ENCODE data around the gene RLF.

Gene RLF

DNA sequence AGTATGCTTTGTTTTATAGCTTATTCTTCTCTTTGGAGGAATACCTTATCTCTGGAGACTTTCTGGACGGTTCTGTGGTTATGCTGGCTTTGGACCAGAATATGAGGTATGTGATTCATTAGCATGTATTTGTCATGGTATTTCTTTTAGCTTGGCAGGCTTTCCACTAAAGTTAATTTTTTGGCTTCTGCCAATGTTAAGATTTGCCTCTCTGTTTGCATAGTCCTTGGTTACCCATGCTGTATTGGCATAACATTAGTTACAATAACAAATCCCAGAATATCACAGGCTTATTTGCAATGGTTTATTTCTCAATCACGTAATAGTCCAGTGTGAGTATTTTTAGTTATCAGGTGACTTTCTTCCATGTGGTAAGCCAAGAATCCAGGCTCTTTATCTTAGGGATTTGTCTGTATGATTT lies 106.6 kb downstream of the RLF start:
- Histone ChIP-seq H4K20me1 (ENCODE audit: insufficient read depth, low read length) (no peaks in the 10 kb centered on the region; the same call in 1 of the 2 replicates), H3K36me3 (ENCODE audit: insufficient read depth, low read length) (peaks cover 92% of the 10 kb centered on the region), H3K4me1 (ENCODE audit: insufficient read depth, low read length) (peaks cover 5% of the 10 kb centered on the region; the same call in 1 of the 2 replicates), H3K27me3 (ENCODE audit: insufficient read depth, low read length, poor library complexity) (no peaks in the 10 kb centered on the region), H2AFZ (ENCODE audit: low read depth, low read length) (no peak overlapping the region), H3K9me3 (ENCODE audit: insufficient read depth, low read length, severe bottlenecking) (no peaks in the 10 kb centered on the region), H3K9ac (ENCODE audit: low read depth, low read length) (no peak overlapping the region), H3K27ac (ENCODE audit: low read length) (no peak overlapping the region), H3K4me3 (ENCODE audit: low read depth in 1 of 2, low read length in 2 of 2) (no peak overlapping the region), H3K4me2 (ENCODE audit: insufficient read depth, low read length) (no peak overlapping the region), H3K79me2 (ENCODE audit: insufficient read depth, low read length) (peaks cover 35% of the 10 kb centered on the region)
- ATAC-seq (ENCODE audit: insufficient read depth, low read depth): no peak
- TF ChIP-seq, protein P1, sequence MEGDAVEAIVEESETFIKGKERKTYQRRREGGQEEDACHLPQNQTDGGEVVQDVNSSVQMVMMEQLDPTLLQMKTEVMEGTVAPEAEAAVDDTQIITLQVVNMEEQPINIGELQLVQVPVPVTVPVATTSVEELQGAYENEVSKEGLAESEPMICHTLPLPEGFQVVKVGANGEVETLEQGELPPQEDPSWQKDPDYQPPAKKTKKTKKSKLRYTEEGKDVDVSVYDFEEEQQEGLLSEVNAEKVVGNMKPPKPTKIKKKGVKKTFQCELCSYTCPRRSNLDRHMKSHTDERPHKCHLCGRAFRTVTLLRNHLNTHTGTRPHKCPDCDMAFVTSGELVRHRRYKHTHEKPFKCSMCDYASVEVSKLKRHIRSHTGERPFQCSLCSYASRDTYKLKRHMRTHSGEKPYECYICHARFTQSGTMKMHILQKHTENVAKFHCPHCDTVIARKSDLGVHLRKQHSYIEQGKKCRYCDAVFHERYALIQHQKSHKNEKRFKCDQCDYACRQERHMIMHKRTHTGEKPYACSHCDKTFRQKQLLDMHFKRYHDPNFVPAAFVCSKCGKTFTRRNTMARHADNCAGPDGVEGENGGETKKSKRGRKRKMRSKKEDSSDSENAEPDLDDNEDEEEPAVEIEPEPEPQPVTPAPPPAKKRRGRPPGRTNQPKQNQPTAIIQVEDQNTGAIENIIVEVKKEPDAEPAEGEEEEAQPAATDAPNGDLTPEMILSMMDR (IDR thresholded peaks at IDR 0.05; ENCODE audit: borderline replicate concordance, extremely low read depth, low read length, poor library complexity, severe bottlenecking): no peak
- TF ChIP-seq EZH2 (IDR thresholded peaks at IDR 0.05; ENCODE audit: borderline replicate concordance, low read depth, low read length, severe bottlenecking): no peak
- DNase-seq: no peak

DNA sequence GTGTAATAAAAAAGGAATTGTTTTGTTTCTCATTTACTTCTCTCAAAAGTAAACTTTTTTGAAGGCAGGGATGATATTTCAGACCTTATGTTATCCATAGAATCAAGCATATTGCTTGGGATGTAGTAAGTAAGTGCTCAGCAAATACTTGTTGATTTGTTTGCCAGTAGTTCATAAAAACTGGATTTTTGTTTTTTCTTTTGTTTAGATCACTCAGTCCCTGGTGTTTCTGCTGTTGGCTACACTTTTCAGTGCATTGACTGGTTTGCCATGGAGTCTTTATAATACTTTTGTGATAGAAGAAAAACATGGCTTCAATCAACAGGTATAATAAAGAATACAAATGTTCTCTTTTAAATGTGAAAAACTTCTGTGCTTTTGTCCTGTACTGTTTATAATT lies 107.0 kb downstream of the RLF start:
- H3K27ac ChIP-seq (ENCODE audit: low read length): no peak overlapping the region
- peaks cover 1% of the 10 kb centered on the region; the same call in 1 of the 2 replicates for H3K4me1 ChIP-seq (ENCODE audit: insufficient read depth, low read length)
- H3K9me3 ChIP-seq (ENCODE audit: insufficient read depth, low read length, severe bottlenecking): no peaks in the 10 kb centered on the region
- no peaks in the 10 kb centered on the region for H3K27me3 ChIP-seq (ENCODE audit: insufficient read depth, low read length, poor library complexity)
- TF ChIP-seq EZH2 (IDR thresholded peaks at IDR 0.05; ENCODE audit: borderline replicate concordance, low read depth, low read length, severe bottlenecking): no peak
- TF ChIP-seq, protein P1 (IDR thresholded peaks at IDR 0.05; ENCODE audit: borderline replicate concordance, extremely low read depth, low read length, poor library complexity, severe bottlenecking): no peak
- no peak overlapping the region for H3K9ac ChIP-seq (ENCODE audit: low read depth, low read length)
- H3K79me2 ChIP-seq (ENCODE audit: insufficient read depth, low read length): peaks cover 30% of the 10 kb centered on the region
- no peak overlapping the region for H2AFZ ChIP-seq (ENCODE audit: low read depth, low read length)
- no peak overlapping the region for H3K4me2 ChIP-seq (ENCODE audit: insufficient read depth, low read length)
- ATAC-seq (ENCODE audit: insufficient read depth, low read depth): no peak
- no peaks in the 10 kb centered on the region; the same call in 1 of the 2 replicates for H4K20me1 ChIP-seq (ENCODE audit: insufficient read depth, low read length)
- no peak overlapping the region for H3K4me3 ChIP-seq (ENCODE audit: low read depth in 1 of 2, low read length in 2 of 2)
- H3K36me3 ChIP-seq (ENCODE audit: insufficient read depth, low read length): peaks cover 91% of the 10 kb centered on the region
- DNase-seq: no peak

DNA sequence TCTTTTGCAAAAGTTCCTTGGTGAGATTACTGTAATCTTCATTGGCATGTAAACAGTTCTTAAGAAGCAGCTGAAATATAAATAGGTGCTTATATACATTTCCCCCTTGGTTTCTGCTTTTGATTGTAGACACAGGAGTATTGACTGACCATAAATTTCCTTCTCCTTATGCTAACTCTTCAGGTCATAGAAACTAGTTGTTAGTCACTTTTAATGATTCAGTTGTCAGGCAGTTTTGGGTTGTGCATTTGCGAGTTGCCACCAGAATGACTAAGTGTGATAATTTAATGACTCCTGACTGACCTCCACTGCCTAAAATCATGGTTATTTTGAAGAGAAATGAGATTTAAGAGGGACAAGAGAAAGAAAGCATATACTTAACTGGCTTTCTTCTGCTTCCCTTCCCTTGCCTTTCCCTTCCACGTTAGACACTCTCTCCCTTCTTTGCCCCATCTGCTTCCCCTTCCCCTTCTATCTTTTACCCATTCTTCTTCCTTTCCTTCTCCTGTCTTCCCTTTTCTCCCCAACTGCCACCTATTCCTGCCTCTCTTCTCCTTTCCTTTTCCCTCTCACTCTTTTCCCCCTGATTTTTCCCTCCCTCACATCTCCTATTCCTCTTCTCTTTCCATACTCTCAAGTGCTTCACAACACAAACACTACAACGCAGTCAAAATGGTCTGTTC lies 109.1 kb downstream of the RLF start:
- Histone ChIP-seq H3K27ac (ENCODE audit: low read length) (no peak overlapping the region), H4K20me1 (ENCODE audit: insufficient read depth, low read length) (no peaks in the 10 kb centered on the region; the same call in 1 of the 2 replicates), H3K9ac (ENCODE audit: low read depth, low read length) (no peak overlapping the region), H3K27me3 (ENCODE audit: insufficient read depth, low read length, poor library complexity) (no peaks in the 10 kb centered on the region), H3K4me1 (ENCODE audit: insufficient read depth, low read length) (no peaks in the 10 kb centered on the region), H3K79me2 (ENCODE audit: insufficient read depth, low read length) (peaks cover 16% of the 10 kb centered on the region; the same call in 1 of the 2 replicates), H2AFZ (ENCODE audit: low read depth, low read length) (no peak overlapping the region), H3K9me3 (ENCODE audit: insufficient read depth, low read length, severe bottlenecking) (no peaks in the 10 kb centered on the region), H3K4me3 (ENCODE audit: low read depth in 1 of 2, low read length in 2 of 2) (no peak overlapping the region), H3K36me3 (ENCODE audit: insufficient read depth, low read length) (peaks cover 89% of the 10 kb centered on the region), H3K4me2 (ENCODE audit: insufficient read depth, low read length) (no peak overlapping the region)
- TF ChIP-seq EZH2 (IDR thresholded peaks at IDR 0.05; ENCODE audit: borderline replicate concordance, low read depth, low read length, severe bottlenecking): no peak
- TF ChIP-seq, protein P1 (IDR thresholded peaks at IDR 0.05; ENCODE audit: borderline replicate concordance, extremely low read depth, low read length, poor library complexity, severe bottlenecking): no peak
- ATAC-seq (ENCODE audit: insufficient read depth, low read depth) (no peak), DNase-seq (no peak)

Measured in DND-41 (cell line).